ENCODE results near the gene ZNF521.

Gene ZNF521

DNA sequence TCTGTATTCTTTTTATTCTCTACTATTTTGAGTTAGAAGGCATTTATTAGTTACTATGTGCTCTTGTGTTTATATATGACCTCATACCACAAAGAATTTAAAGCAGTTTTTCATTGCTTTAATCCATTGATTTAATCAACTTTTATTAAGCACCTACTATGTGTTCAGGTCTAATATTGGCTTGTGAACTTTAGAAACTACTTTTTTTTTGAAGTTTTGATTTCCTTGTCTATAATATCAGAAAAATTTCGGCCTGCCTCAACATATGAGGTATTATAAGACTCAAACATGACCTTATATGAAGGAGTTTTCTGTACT lies 117.7 kb downstream of the ZNF521 start:
- no peak for TF ChIP-seq CTCF (IDR thresholded peaks at IDR 0.05; ENCODE audit: low read length, missing control alignments)
- no peak overlapping the region for H3K4me3 ChIP-seq (replicated peaks; ENCODE audit: low read depth, low read length)
- no peak for DNase-seq (ENCODE audit: low read depth)

DNA sequence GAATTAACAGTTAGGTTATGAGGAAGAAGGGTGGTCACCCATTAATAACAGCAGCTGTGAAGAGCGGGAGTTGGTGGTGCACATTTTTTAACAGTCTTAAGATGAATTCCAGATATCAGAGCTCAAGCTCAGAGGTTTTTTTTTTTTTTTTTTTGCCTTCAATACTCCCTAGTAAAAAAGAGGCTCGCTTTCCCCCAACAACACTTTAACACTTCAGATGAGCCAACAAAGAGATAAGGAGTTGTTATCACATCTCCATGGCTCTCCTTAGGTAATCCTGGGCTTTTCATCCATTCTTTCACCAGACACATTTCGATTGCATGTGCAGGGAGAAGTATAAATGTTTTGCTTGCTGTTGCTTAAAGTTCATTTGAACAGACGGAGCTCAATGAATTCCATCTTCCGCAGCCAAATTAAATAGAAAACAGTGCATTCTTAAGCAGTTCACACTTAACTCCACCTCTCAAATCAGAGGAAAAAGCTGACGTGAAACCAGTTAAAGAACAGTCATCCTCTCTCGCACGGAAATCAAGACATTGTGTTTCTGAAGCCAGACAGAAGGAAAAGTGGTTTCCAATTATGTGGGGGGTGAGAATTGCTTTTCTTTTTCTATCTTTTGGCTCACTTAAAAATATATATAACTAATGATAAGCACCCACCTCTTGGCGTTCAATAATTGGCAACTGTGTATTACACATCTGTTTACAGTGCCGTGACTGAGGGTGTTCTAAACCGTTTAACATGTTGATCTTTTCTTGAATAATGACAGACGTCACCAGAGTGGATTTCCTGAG lies 118.2 kb downstream of the ZNF521 start:
- H3K4me3 ChIP-seq (replicated peaks; ENCODE audit: low read depth, low read length), result peak overlapping the region; percentile 26
- peak; percentile 69 for DNase-seq (ENCODE audit: low read depth)
- TF ChIP-seq CTCF (IDR thresholded peaks at IDR 0.05; ENCODE audit: low read length, missing control alignments), result no peak

DNA sequence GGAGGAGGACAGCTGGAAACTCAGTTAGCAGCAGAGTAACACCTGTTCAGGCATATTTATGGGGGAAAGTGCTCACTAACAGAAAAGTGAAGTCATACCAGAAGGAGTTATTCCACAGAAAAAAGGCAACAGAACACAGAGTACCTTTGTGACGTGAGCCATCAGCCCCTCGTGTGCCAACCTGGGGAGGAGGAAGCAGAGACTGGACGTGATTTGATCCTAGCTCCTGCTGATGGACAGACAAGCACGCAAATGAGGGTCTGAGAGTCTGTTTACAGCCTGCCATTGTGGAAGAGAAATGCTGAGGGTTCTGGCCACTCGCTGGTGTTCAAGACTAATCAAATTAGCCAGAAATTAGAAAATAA lies 120.7 kb downstream of the ZNF521 start:
- DNase-seq (ENCODE audit: low read depth), result no peak
- no peak overlapping the region for H3K4me3 ChIP-seq (replicated peaks; ENCODE audit: low read depth, low read length)
- TF ChIP-seq CTCF (IDR thresholded peaks at IDR 0.05; ENCODE audit: low read length, missing control alignments), result no peak

DNA sequence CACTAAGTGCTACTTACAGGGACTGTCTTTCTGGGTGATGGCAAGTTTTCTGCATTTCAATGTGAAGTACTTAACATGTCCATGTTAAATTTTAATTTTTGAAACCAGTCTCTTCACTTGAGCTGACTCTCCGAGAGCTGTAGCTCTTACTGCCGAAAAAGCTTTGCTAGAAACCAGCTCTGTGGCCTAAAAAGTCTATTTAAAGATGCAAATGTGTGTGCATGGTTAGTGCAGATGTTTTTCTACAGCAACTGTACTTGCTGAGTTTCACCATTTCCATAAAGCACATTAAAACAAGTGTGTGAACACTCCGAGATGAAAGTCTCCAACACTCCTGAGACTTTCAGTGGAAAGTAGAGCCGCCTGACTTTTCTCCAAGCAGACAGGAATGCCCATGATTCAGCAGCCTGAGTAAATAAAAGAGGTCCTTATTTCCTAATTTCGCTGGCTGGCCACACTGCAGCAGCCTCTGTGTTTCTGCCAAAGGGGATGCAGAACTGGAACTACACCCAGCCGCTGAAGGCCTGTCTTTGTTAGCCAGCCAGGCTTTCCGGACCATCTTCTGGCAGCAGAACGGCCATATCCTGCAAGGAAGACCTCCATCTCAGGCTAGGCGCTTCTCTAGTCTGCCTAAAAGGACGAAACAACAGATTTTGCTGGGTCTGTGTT lies 121.2 kb downstream of the ZNF521 start:
- no peak for TF ChIP-seq CTCF (IDR thresholded peaks at IDR 0.05; ENCODE audit: low read length, missing control alignments)
- peak; percentile 89 for DNase-seq (ENCODE audit: low read depth)

DNA sequence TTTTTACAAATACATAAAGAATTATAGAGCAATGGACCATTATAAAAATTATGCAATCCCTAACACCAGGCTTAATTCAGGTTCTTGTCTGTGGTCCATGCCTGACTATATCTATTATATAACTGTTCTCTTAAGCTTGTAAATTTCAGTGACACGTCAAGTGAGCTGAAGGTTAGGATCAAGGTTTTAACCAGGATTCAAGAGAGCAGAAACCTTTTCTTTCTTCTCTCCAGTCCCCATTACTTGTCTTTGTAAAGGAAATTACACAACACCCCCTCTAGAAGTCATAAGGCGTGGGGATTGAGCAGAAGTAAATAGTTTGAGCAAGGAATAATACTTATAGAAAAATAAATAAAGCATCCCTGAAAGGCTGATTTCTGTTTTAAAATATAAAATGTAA lies 122.0 kb downstream of the ZNF521 start:
- peak; percentile 38 for DNase-seq (ENCODE audit: low read depth)
- TF ChIP-seq CTCF (IDR thresholded peaks at IDR 0.05; ENCODE audit: low read length, missing control alignments), result no peak
- no peak overlapping the region for H3K4me3 ChIP-seq (replicated peaks; ENCODE audit: low read depth, low read length)

More for the DNA sequence above, 121.2 kb downstream of the ZNF521 start:
- no peak overlapping the region for H3K4me3 ChIP-seq (replicated peaks; ENCODE audit: low read depth, low read length)

DNA sequence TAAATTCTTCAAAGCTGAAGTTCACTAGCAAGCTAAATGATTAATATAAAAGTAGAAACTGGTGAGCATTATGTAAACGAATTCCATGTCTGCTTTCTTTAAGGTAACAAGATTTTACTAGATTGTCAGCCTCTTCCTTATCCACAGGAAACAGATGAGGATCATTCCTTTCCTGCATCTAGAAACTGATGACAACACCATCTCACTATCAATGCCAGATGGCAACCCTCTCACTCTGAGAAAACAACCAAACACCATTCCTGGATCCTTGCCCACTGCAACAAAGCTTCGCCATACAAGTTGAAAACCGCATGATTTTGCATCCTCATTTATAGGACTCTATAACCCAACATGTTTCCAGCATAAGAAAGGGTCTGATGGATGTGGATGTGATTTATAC lies 122.9 kb downstream of the ZNF521 start:
- H3K4me3 ChIP-seq (replicated peaks; ENCODE audit: low read depth, low read length), result no peak overlapping the region
- peak; percentile 69 for DNase-seq (ENCODE audit: low read depth)
- no peak for TF ChIP-seq CTCF (IDR thresholded peaks at IDR 0.05; ENCODE audit: low read length, missing control alignments)

GRCh38 chr18:25228410-25228809 lies 123.6 kb downstream of the ZNF521 start:
- no peak for DNase-seq (ENCODE audit: low read depth)
- no peak overlapping the region for H3K4me3 ChIP-seq (replicated peaks; ENCODE audit: low read depth, low read length)

More at GRCh38 chr18:25228410-25228809, 123.6 kb downstream of the ZNF521 start:
- no peak for TF ChIP-seq CTCF (IDR thresholded peaks at IDR 0.05; ENCODE audit: low read length, missing control alignments)

Data from fibroblast of pulmonary artery (primary cell).